RWPE1 (cell line): ENCODE results near the gene RGS3.
"Not testable (repeated sequence)": the region's sequence is repeated elsewhere in the genome, so short reads cannot be mapped to it uniquely, and the experiment has no call there.

Source experiments
- CTCF ChIA-PET: fragments of 350-600 bp; sonication (Branson Sonifier 250); formaldehyde crosslinking; extraction: SDS; loops from one replicate; lab custom pipeline; 2021; lab: Yijun Ruan, JAX
- POLR2A ChIA-PET: fragments of 400-600 bp; formaldehyde crosslinking; extraction: SDS; loops from one replicate; lab custom pipeline; 2020; ENCODE audit warnings: antibody characterized with exemption; ENCODE audit not compliant: low non-redundant PET; lab: Yijun Ruan, JAX
- DNase-seq: peaks from one replicate; pipeline ENCODE4 v3.0.0; 2012; ENCODE audit warnings: low spot score
- H3K27ac ChIP-seq: fragments of 450-650 bp; 2 replicates; pipeline ENCODE4 v1.5.1; 2017
- TF ChIP-seq, protein P1 (sequence below): fragments of 450-650 bp; conservative IDR thresholded peaks from 2 replicates; pipeline ENCODE4 v1.5.1; 2017; ENCODE audit warnings: low read depth, mild to moderate bottlenecking

RGS3 gene

DNA sequence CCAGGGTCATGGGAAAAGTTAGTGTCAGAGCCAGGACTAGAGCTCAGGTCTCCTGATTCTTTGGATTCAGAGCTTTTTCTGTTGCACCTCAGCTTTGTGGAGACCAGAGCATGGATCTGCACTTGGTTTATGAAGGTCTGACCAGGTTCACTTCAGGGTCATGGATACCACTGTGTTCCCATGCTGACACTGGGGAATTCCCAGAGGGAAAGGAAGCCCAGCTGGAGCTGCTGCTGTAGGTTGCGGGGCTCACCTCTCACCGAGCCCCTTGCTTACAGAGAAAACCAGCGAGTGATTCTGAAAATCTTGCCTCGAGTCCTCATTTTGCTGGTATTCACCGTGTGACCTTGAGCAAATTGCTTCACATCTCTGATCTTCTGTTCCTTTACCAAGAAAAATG is 83.0 kb downstream of the RGS3 start:
- H3K27ac ChIP-seq = no peak overlapping the region
- TF ChIP-seq, protein P1, sequence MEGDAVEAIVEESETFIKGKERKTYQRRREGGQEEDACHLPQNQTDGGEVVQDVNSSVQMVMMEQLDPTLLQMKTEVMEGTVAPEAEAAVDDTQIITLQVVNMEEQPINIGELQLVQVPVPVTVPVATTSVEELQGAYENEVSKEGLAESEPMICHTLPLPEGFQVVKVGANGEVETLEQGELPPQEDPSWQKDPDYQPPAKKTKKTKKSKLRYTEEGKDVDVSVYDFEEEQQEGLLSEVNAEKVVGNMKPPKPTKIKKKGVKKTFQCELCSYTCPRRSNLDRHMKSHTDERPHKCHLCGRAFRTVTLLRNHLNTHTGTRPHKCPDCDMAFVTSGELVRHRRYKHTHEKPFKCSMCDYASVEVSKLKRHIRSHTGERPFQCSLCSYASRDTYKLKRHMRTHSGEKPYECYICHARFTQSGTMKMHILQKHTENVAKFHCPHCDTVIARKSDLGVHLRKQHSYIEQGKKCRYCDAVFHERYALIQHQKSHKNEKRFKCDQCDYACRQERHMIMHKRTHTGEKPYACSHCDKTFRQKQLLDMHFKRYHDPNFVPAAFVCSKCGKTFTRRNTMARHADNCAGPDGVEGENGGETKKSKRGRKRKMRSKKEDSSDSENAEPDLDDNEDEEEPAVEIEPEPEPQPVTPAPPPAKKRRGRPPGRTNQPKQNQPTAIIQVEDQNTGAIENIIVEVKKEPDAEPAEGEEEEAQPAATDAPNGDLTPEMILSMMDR = no peak
- DNase-seq = no peak
- CTCF ChIA-PET = interaction anchor here (1.5 kb wide), 1 partner anchor 101 kb away, joined by 3 read pairs; no protein-coding TSS in a partner anchor
- POLR2A ChIA-PET = no interaction called here

DNA sequence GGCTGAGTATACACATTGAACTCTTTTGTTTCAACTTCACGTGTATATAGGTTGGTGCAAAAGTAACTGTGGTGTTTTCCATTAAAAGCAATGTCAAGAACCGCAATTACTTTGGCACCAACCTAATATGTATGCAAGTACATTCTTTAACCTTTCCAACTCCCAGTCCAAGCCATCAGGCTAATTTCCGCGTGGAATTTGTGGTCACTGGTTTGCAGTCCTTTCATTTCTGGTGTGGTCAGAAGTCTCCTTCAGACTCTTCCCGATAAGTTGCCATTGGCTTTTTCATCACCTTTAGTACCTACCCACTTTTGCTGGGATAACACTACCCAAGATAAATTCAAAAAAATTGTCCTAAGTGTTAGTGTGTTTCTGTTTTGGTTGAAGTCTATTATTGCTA is 84.0 kb downstream of the RGS3 start:
- TF ChIP-seq, protein P1 = no peak
- no peak overlapping the region for H3K27ac ChIP-seq
- DNase-seq = no peak
- ChIA-PET CTCF (no interaction called here), POLR2A (no interaction called here)

DNA sequence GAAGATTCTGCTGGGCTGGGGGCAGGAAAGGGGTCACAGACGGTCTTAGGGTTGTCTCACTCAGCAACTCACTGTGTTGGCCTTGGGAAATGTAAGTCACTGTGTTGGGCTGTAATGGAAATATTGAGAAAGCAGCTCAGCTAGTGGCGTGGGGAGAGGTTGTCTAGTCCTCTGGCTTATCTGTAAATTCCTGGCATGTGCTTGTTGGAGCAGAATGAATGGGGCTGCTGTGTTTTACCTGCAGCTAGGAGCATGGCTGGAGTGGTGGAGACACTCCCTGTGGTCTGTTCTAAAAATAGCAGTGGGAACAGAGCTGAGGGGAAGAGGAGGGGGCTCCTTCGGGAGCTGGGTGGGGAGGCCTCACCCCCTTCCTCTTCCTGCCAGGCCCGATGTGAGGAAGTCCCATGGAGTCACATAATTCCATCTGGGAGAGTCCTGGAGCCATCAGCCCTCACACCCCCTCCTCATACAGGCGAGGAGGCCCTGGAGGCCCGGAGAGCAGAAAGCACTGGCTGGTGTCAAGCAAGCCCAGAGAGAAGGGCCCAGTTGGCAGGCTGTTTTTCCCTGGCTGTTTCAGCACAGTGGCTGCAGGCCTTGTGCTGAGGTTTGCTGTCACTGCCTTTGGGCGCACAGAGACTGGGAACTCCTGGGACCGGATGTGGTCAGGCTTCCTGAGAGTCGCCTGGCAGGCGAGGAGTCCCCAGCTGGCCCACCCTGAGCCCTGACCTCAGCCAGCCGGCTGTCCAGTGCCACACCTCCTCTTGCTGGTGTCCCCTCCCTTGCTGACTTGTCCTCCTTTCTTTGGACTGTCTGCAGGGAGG is 84.9 kb downstream of the RGS3 start:
- DNase-seq = no peak
- TF ChIP-seq, protein P1 = no peak
- ChIA-PET CTCF (interaction anchor here (0.9 kb wide), 1 partner anchor 21 kb away, joined by 3 read pairs; no protein-coding TSS in a partner anchor), POLR2A (no interaction called here)
- H3K27ac ChIP-seq = no peak overlapping the region

DNA sequence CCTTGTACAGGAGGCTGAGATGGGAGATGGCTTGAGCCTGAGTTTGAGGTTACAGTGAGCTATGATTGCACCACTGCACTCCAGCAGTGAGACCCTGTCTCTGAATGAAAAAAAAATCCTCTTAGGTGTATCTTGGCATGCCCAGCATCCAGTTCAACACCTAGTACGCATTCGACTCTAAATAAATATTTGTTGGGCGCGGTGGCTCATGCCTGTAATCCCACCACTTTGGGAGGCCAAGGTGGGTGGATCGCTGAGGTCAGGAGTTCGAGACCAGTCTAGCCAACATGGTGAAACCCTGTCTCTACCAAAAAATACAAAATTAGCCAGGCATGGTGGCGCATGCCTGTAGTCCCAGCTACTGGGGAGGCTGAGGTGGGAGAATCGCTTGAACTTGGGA is 86.4 kb downstream of the RGS3 start:
- CTCF ChIA-PET, DNase-seq, POLR2A ChIA-PET, H3K27ac ChIP-seq: not testable (repeated sequence)

DNA sequence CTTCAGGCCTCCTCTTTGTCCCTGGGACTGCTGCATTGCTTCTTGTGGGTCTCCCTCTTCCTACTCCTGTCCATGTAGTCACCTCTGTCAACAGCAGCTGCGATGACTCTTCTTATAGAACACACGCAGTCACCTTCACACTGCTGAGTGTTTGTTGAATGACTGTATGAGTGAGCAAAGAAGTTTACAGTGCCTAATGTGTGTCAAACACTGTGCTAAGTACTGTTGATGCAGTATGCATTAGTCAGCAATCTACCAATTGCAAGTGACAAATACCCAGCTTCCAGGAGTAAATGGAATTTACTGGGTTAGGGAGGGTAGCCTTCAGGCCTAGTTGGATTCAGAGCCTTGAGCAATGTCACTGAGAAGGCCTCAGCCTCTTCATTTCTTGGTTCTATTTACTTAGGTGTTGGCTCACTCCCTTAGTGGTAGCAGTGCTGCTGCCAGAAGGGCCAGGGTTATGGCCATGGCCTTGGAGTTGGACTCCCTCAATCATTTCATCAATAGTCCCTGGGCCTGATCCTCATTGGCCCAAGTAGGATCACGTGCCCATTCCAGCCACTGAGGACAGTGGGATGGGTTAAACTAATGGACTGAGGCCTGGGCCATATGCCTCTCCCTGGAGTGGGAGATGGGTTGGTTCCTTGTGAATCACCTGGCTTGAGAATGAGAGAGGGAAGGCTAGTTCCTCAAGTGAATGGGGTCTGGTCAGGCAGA is 93.5 kb downstream of the RGS3 start:
- H3K27ac ChIP-seq = no peak overlapping the region
- TF ChIP-seq, protein P1 = no peak
- POLR2A ChIA-PET = no interaction called here
- DNase-seq = no peak
- CTCF ChIA-PET = interaction anchor here (0.6 to 0.7 kb wide), 3 partner anchors 13 to 652 kb away, joined by 3 read pairs; no protein-coding TSS in a partner anchor

DNA sequence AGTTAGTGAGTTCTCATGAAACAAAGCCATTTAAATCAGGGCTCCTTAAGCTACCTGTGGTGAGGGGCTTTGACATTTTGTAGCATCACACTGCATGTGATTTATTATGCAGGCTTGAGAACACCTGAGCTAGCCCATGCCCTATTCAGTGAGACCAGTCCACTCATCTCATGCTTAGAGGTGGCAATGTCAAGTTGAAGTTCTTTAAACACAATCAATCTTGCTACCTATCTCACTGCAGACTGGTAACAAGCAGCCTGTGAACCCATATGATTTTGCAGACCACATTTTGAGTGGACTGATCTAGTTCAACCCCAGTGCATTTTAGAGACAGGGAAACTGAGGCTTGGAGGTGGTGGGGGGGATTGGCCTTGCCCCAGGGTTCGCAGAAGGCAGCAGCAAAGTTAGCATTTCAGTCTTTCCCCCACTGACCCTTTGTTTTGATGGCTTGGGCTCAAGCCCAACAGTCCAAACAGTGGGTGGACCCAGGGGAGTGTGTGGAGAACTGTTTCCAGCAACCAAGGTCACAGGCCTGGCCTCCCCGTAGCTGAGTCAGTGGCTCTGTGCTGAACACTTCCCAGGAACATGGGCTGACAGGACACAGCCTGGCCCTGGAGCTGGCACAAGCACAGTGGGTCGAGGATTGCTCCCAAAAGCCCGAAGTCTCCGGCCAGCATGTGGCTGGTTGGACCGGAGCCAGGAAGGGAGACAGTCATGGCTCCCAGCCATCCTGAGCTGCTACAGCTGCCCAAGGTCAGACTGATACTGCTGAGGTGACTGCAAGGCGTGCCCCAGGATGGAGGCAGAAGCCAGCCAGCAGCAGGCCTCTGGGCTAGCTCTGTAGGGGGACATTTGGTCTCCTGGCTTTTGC is 95.3 kb downstream of the RGS3 start:
- TF ChIP-seq, protein P1 = no peak
- CTCF ChIA-PET = interaction anchor here (0.6 kb wide), 1 partner anchor 90 kb away, joined by 4 read pairs; no protein-coding TSS in a partner anchor
- POLR2A ChIA-PET = no interaction called here
- DNase-seq = no peak
- H3K27ac ChIP-seq = peak overlapping the region; percentile 36
